Hematopoietic multipotent progenitor cell treated with erythropoietin and hydrocortisone succinate and interleukin-3 and kit ligand, for 15 days (in vitro differentiated cells): Measurements from ENCODE around the gene TTC31.
A peak's percentile ranks its signal among the peaks of the same experiment; 100 is the strongest.

Experiments
- DNase-seq: peaks from one replicate; pipeline ENCODE4 v3.0.0-alpha.2; 2015; ENCODE audit warnings: low spot score

TTC31 gene

DNA sequence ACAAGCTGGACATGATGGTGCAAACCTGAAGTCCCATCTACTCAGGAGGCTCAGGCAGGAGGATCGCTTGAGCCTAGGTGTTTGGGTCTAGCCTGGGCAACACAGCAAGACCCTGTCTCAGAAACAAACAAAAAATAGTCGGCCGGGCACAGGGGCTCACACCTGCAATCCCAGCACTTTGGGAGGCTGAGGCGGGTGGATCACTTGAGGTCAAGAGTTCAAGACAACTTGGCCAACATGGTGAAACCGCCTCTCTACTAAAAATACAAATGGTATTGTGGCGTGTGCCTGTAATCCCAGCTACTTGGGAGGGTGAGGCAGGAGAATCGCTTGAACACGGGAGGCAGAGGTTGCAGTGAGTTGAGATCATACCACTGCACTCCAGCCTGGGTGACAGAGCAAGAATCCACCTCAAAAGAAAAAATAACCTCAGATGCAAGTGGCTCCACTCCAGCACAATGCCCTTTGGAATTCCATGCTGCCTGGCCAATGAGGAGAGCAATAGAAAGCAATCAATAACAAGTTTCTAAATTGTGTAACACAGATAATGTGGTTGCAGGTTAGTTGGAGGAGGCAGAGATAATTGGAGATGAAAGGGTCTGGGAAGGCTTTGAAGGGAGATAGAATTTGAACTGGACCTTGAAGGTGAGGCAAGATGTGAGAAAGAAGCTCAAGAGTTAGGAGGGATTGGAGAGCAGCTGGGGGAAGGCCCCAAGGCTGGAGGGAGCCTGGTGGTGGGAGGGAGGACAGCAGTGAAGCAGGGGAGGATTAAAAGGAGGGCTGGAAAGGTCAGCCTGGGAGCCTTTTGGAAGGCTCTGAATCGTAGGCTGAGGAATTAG is 6.0 kb downstream of the TTC31 start:
- no peak for DNase-seq

DNA sequence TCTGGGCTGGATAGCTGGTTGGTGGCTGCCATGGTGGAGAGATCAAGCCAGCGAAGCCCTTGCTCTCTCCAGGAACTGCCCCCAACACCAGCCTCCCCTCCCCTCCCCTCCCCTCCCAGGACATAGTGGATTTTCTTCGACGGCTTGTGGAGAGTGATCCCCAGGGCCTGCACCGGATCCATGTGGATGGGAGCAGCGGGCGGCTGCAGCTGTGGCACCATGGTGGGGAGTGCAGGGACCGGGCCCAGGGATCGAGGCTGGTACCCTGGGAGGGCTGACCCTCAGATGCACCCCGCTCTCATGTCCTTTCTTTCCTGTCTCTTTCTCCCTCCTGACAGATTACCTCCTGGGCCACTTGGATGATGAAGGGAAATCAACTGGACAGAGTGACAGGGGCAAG is 7.0 kb downstream of the TTC31 start:
- DNase-seq, result no peak

DNA sequence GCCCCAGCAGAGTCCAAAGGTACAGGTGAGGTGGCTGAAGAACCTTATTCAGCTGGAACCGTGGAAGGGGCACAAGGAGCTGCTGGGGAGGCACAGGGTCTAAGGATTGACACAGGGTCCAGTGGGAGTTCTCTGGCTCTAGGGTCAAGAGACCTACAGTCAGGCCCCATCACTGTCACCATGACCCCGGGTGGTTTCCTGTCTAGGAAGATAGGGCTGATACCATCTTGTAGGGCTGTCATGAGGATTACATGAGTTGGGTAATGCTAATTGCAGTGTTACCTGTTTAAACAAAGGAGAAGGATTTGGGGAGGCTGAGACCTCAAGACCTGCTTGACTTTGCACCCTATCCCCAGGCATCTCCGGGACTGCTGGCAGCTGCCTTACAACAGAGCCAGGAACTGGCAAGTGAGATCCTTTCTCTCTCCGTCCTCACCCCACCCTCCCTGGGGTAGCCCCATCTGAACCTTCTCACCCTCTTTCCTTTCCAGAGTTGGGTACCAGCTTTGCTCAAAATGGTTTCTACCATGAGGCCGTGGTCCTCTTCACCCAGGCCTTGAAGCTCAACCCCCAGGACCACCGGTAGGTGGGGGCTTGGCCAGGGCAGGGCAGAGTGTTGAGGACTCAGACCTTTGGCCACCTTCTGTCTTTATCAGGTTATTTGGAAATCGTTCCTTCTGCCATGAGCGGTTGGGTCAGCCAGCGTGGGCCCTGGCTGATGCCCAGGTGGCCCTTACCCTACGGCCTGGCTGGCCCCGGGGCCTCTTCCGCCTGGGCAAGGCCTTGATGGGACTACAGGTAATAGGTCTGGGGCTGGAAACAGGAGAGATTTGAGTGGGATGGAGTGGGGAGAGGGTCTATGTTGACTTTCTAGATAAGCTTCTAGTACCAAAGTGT is 9.0 kb downstream of the TTC31 start:
- no peak for DNase-seq

DNA sequence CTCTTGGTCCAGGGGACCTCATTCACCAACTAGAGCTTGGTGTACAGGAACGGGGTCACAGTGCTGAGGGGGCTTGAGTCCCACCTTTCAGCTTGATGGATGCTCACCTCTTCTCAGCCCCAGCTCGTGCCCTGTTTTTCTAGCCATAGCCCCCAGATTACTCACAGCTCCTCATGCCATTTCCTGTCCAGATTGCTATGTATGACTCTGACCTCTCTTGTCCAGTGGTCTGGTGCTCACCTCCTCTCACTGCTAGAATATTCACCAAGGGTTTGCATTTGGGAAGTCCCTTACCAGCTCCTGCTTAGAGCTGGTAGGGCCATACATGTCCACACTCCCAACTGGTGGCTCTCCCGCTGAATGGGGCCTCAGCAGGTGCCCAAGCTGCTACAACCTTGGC is 10.7 kb downstream of the TTC31 start:
- no peak for DNase-seq

DNA sequence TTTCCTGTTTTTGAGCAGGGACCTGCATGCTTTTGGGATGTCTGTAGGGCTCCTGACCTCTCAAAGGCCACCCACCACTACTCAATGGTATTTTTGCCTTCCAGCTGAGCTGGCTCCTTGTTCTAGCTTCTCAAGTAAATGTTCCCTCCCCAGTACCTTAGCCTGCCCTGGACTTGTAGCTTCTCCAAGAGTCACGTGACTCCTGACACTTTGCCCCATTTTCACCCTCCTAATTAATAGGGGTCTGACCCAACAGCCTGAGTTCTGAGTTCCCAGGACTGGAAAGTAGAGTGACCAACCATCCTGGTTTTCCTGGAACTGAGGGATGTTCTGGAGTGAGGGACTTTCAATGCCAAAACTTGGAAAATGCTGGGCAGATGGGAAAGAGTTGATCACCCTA is 12.6 kb downstream of the TTC31 start:
- DNase-seq, result no peak

DNA sequence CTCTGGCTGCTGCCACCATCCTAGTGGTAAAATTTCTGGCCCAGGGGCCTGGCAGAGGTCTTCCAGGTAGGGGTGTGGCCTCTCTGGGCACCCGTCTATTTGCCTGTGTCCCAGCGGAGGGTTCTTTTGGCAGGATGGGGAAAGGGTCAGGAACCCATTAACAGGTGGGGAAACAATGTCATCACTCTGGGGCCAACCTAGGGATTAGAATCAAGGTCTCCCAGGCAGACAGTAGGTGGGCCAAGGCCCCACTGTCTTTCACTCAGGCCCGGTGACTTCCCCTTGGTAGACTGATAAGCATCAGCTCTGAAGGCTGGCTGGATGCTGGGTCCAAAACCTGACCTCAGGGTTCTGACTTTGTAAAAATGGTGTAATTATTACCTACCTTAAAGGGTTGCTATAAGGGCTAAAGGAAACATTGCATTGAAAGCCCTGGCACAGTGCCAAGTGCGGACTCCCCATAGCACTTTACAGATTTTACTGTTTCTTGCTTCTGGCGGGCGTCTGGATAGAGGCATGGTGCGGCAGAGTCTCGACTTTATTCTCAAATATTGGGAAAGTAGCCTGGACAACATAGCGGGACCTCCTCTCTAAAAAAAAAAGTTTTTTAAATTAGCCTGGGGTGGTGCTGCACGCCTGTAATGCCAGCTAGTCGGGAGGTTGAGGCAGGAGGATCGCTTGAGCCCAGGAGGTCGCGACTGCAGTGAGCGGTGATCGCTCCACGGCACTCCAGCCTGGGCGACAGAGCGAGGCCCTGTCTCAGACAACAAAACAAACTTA is 14.3 kb downstream of the TTC31 start:
- peak; percentile 20 for DNase-seq

DNA sequence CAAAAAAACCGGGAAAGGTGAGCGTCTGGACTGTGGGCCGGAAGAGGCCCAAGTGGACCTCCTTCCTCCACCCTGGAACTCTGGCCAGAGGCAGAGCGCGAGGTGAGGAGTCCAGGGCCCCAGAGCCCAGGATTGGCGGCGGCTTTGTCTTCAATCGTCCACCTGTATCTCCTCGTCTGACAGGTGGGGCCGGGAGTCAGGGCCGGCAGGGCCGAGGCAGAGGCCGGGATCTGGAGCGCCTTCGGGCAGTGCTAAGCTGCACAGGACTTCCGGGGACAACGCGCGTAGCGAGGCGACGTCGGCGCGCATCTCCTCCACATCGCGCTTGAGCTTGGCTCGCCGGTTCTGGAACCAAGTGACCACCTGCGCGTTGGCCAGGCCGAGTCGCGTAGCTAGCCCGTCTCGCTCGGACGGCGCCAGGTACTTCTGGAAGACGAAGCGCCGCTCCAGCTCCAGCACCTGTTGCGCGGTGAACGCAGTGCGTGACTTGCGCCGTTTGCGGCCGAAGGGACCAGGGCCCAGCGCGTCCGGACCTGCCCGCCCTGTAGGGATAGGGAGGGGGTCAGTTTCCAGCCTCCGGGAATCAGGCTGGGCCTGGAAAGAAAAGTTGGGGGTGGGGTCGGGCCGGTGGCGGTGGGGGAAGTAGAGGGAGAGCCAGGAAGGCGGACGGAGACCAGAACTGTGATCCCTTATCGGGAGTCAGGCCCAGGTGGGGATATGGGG is 15.1 kb downstream of the TTC31 start:
- no peak for DNase-seq

DNA sequence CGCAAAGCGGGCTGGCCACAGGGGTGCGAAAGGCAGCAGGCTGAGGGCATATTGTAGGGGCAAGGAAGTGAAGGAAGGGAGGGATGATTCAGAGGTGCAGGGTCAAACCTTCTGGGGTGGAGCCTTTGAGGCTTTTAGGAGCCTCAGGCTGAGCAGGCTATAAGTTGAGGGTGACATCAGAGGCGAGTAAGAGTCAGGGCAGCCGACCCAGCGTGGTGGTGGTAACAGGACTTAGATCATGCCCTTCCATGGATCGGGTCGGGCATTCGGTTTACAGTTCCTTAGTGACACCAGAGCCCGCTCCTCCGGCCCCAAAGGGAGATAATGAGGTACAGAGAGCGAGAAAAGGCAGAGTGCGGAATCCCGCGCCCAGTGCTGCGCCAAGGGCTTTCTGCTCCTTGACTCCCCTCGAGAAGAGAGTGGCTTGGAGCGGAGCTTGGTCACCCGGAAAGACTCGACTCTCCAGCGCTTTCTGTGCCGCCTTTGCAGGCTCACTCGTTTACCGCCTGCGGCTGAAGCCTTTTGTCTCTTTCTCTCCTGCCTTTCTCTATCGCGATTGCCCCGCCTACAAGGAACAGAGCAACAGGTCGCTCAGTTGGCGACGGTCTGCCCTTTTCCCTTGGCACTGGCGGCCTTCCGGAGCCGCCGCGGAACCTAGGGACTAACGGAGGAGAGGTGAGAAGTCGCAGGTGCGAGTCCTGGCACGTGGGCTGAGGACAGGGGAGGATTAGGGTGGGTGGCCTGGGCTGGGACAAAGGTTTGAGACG is 15.8 kb downstream of the TTC31 start:
- DNase-seq, result no peak

DNA sequence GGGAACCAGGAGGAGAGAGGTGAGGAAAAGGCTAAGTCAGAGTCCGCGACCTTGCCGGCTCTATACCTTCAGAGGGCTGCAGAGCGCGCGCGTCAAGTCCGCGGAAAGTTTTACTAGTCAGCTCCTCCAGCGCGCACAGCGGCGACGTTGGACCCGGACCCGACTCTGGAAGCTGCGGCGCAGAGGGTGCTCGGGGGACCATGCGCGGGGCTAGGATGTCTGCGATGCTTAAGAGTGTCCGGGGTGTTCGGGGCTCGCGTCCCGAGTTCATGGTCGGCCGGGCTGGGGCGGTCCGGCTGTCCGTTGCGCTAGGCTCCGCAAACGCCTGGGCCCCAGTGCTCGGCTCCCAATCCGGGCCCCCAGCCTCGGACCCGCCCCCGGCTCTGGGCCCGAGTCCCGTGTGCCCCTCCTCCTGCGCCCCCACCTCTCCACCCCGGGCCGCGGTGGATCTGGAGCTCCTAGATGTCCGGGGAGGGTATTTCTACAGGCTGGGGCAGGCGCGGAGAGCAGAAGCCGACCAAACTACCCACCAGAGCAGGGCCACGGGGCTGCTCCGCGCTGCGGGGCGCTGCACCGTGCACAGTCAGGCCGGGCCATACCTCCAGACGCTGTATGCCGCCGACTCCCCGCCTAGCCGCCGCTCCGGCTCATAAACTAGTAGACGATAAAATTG is 16.5 kb downstream of the TTC31 start, which contains the start of gene LBX2:
TSS of gene LBX2 (minus strand) at position 337 of the 673 bp plus-strand sequence. CDS start at position 271, 66 bp downstream.
- no peak for DNase-seq

DNA sequence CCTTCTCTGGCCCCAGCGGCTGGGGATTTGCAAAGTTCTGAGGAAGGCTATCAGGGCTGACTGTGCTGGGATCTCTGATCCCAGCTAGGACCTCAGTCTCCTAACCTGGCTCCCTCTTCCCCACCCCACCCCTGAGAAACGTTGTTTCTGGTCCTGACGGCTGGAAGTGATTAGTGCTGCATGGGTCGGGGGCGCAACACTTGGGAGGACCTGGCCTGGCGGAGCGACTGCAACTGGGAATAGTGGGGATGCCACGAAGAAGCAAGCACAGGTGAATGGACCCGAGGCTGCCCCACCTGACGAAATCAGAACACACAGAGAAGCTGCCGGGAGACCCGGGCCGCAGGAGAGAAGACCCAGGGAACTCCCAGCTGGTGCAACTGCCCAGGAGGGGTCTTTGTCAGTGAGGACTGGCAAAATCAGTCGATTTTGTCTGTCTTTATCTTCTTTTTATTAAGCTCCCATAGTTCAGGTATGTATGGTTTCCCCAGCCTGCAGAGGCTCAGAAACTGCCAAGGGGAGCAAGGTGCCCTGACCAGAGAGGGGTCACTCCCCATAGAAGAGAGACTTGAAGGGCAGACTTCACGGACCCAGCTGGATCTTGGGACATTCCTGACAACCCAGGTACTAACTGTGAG is 17.2 kb downstream of the TTC31 start:
- no peak for DNase-seq

DNA sequence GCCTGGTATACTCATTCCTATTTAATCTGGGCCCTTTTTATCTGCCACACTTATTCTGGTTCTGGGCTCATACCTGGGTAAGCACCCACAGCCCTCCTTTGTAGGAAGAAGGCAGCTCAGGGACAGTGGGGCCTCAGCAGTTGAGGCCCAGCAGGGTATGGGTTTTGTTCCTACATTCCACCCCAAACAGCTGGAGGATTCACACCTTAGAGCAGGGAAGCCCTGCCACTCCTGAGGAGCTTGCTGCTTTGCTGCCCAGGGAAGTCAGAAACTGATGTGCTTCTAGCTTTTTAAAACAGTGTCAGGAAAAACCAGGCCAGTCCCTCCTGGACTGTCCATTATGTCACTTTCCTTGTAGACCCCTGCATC is 17.7 kb downstream of the TTC31 start:
- DNase-seq, result no peak

DNA sequence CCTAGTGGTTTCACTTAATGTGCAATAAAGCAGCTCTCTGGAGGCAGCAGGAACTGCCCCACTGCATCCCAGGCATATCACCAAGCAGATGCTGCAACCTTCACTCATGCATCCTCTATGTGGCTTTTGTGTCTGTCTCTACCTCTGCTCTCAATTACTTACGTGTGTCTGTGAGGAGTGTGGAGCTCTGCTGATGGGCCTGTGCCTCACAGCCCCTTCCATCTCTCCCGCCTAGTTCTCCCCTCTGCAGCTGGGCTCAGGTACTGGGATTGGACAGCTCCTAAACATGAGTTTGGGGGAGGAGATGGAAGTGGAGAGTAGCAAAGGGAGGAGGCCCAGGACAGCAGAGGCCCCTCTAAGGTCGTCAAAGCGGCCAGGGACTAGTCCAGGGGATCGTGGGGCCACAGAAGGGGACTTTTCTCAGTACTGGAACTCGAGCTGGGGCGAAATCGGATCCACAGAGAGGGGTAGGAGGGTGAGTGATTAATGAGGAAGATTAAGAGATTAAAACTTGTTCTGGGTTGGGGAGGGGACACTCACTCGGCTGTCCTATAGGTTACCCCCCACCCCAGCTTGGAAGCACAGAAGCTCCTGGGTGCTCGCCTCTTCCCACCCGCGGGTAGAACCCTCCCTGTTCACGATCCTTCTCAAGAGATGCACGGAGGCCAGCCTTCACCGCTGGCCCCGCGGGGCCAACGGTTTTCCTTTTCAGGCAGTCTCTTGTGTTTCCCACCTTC is 18.6 kb downstream of the TTC31 start:
- DNase-seq, result no peak

DNA sequence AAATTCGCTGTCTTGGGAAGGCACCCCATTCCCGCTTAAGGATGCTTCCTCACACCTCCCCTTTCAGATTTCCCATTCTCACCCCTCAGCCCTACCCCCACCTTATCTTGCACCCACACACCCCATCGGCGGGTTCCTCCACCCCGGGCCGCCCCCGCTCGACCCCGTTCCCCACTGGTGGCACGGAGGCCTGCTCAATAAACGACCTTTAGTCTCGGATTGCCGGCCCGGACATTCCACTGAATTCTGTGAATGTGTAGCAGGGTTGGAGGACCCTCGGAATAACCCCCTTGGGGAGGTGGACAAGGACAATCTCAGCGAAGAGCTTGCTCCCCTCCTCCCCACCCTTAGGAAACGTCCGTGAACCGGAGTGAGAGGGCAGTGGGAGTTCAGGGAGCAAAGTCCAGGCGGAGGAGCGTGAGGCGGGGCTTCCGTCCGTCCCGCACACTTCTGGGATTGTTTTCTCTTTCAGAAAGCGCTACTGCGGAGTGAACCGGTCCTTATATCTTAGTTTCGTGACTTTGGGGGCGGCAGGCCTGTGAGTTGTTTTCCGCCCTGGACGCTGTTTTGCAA is 19.4 kb downstream of the TTC31 start:
- DNase-seq, result no peak

DNA sequence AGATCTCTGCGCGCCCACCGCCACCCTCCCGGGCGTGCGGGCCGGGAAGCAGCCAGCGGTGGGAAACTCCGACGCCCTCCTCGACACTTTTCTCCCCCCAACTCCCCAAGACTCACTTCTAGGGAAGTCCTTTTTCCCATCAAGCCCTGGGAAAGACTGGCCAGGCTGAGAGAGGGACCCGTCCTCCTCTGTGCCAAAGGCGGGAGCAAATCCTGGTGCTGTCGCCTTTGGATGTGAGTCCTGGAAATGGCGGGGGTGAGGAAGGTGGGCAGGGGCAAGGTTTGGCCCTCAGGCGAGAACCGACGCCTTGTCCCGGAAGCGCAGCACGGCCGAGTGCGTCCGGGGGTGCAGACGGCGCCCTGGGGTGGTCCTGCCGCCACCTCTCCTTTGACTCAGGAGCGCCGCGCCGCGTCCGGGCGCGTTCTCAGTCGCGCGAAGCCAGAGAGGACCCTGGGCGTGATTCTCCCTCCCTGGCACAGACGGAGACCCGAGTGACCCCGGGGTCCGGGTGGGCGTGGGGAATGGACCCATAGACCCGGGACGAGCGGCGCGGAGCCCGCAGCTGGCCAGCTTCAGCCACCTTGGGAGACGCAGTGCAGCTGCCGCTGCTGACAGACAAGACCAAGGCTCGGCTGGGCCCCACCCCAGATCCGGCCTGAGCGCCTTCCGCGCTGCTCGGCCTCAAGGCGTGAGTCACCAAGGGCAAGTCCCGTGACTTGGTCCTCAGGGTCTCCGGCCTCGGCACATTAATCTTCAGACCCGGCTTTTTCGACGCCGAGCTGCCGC is 20.0 kb downstream of the TTC31 start:
- peak; percentile 67 for DNase-seq

DNA sequence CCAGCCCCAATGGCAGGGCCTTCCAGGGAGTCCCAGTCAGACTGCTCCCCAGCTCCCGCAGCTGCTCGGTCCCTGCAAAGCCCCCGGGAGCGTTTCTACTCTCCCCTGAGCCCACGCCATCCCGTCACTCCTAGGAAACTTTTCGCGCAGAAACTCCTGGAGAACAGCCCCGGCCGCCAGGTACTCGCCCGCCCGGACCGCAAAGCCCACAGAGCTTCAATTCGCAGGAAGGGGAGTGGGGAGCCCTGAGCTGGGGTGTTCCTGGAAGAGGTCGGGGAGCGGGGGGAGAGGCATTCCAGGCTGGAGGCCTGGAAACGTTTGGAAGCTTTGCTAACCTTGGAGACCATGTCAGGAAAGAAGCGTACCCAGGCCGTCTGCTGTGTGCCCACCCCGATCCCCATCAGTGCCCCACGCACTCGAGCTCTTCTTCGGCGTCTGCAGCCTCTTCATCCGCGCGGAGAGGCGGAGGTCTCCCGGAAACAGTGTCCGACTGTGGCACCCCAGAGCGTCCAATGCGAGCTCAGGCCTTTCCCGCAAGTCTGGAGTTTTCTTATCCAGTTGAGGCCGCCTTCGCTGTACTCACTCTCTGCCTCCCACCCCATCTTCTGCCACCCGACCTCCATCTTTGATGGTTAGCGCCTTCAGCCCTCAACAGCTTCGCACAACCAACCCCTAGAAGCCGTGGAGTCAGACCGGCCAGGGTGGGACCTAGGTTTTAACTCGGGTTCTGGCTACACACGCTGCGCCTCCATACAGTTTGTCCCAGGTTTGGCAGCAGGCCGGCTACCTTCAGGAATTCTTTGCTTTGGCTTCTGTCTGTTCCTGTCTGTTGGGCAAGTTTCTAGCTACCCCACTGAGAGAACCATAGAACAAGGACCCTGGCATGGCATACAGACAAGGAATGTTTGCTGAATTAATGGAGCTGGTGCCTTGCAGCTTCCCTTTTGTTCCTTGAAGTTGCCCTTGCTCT is 20.9 kb downstream of the TTC31 start:
- no peak for DNase-seq

DNA sequence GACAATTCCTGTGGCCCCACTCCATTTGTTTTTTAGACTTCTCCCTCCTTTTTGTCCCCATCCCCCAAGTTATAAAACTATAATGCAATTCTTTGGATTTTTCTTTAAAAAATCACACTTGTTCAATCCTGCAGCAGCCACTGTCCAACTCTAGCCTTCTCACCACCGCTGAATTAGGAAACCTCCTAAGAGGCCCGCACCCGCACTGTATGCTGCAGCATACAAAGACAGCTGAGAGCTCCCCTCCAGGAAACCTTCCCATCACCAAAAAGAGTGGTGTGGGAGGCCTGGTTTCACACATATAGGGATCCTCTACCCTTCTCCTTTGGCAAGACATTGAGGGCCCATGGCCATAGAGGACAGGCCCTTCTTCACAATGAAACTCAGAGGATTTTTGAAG is 21.7 kb downstream of the TTC31 start:
- DNase-seq, result no peak
